AG04449 (cell line): Measurements from ENCODE around the gene PALS2.

Experiments used
- CTCF ChIA-PET: fragments of 350-600 bp; formaldehyde crosslinking; extraction: SDS; loops from one replicate; lab custom pipeline; 2021; ENCODE audit warnings: antibody characterized with exemption; lab: Yijun Ruan, JAX
- POLR2A ChIA-PET: fragments of 400-600, 350-600 bp; formaldehyde crosslinking; extraction: SDS; loops from one replicate; lab custom pipeline; 2020; ENCODE audit warnings: antibody characterized with exemption, inconsistent platforms; lab: Yijun Ruan, JAX
- DNase-seq: peaks from one replicate; pipeline ENCODE4 v3.0.0-alpha.2; 2010; ENCODE audit warnings: low read depth, low spot score
- H3K4me3 ChIP-seq: 2 replicates; pipeline ENCODE4 v1.5.1; 2011; ENCODE audit warnings: low read depth, mild to moderate bottlenecking, control low read depth, low read length
- CTCF ChIP-seq: IDR thresholded peaks from one replicate; pipeline ENCODE4 v1.5.1; 2011; ENCODE audit warnings: mild to moderate bottlenecking, moderate library complexity, low read length, control low read depth, inconsistent platforms; ENCODE audit not compliant: insufficient read depth; ENCODE audit errors: missing control alignments

The PALS2 gene

GRCh38 chr7:24572997-24573553, at the start of gene PALS2:
TSS of gene PALS2 (plus strand) at chr7:24573452. CDS start at chr7:24623668, 50,216 bp downstream.
- no peak for DNase-seq
- no peak for TF ChIP-seq CTCF
- POLR2A ChIA-PET = interaction anchor here (0.6 to 1.6 kb wide), 3 partner anchors 95 to 1467 kb away, joined by 3 to 4 read pairs (median 4); partner anchors contain the start of gene CYCS
- H3K4me3 ChIP-seq = peak within 1 kb of the TSS; percentile 75
- CTCF ChIA-PET = interaction anchor here (0.9 to 5.7 kb wide), 6 partner anchors 10 to 709 kb away, joined by 3 to 96 read pairs (median 4); no protein-coding TSS in a partner anchor

GRCh38 chr7:24531255-24531654, 42.0 kb upstream of the PALS2 start:
- POLR2A ChIA-PET = no interaction called here
- CTCF ChIA-PET = no interaction called here
- no peak overlapping the region for H3K4me3 ChIP-seq
- DNase-seq = no peak
- TF ChIP-seq CTCF = no peak

- no peak overlapping the region for H3K4me3 ChIP-seq
- ChIA-PET CTCF (no interaction called here), POLR2A (no interaction called here)
- no peak for TF ChIP-seq CTCF
- no peak for DNase-seq
Measured at GRCh38 chr7:24536682-24537081, 36.6 kb upstream of the PALS2 start.

GRCh38 chr7:24540956-24541355, 32.3 kb upstream of the PALS2 start:
- no peak for TF ChIP-seq CTCF
- H3K4me3 ChIP-seq = no peak overlapping the region
- DNase-seq = no peak
- POLR2A ChIA-PET = no interaction called here
- CTCF ChIA-PET = no interaction called here

GRCh38 chr7:24545215-24545614, 28.0 kb upstream of the PALS2 start:
- no peak for TF ChIP-seq CTCF
- DNase-seq = no peak
- no peak overlapping the region for H3K4me3 ChIP-seq
- CTCF ChIA-PET = no interaction called here
- POLR2A ChIA-PET = no interaction called here

GRCh38 chr7:24548390-24548789, 24.9 kb upstream of the PALS2 start:
- CTCF ChIA-PET = no interaction called here
- TF ChIP-seq CTCF = no peak
- POLR2A ChIA-PET = no interaction called here
- no peak overlapping the region for H3K4me3 ChIP-seq
- DNase-seq = no peak
